ENCODE data around the gene HMHB1. TPM values are rescaled to one million over a fixed set of nuclear protein-coding genes. Genes with fewer than 3 reads are reported as not detected.

HMHB1 gene
- total and polyA plus RNA-seq, 7 donors: not detected

DNA sequence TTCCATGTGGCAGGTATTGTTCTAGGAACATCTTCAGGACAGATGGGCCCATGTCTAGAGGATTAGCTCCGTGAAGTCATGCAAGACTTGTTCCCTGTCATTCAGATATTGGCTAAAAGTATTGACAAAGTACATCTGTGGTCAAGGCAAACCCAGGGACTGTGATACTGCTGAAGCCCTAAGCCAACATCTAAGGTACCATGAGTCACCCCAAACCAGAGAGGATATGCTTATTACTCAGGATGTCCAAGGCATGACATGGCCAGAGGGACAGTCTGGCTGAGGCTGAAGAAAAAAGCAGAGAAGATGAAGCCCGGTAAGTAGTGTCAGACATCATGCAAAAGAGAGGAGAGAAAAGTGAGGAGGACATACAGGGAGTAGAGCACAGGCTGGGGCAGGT is 31.0 kb downstream of the HMHB1 start:
- no peaks in the 10 kb centered on the region for H3K9me3 ChIP-seq
- H3K27ac ChIP-seq: no peak overlapping the region
- intact Hi-C loops (cut with DNase I): no loop called here
- H3K4me3 ChIP-seq: no peak overlapping the region
- ATAC-seq (no peak), DNase-seq (no peak)
- 93 to 98% (median 96%) methylated on average over 2 of the region's 2 CpGs for WGBS, 3 donors
- H3K36me3 ChIP-seq (ENCODE audit: insufficient read depth in 1 of 2, low read depth in 1 of 2): no peaks in the 10 kb centered on the region
- TF ChIP-seq, protein P1, sequence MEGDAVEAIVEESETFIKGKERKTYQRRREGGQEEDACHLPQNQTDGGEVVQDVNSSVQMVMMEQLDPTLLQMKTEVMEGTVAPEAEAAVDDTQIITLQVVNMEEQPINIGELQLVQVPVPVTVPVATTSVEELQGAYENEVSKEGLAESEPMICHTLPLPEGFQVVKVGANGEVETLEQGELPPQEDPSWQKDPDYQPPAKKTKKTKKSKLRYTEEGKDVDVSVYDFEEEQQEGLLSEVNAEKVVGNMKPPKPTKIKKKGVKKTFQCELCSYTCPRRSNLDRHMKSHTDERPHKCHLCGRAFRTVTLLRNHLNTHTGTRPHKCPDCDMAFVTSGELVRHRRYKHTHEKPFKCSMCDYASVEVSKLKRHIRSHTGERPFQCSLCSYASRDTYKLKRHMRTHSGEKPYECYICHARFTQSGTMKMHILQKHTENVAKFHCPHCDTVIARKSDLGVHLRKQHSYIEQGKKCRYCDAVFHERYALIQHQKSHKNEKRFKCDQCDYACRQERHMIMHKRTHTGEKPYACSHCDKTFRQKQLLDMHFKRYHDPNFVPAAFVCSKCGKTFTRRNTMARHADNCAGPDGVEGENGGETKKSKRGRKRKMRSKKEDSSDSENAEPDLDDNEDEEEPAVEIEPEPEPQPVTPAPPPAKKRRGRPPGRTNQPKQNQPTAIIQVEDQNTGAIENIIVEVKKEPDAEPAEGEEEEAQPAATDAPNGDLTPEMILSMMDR (IDR thresholded peaks at IDR 0.05): no peak
- H3K27me3 ChIP-seq (ENCODE audit: insufficient read depth in 3 of 3, low read length in 2 of 3): peaks cover 0 to 3% (median 2%) of the 10 kb centered on the region in 3 donors
- no peaks in the 10 kb centered on the region for H3K4me1 ChIP-seq

DNA sequence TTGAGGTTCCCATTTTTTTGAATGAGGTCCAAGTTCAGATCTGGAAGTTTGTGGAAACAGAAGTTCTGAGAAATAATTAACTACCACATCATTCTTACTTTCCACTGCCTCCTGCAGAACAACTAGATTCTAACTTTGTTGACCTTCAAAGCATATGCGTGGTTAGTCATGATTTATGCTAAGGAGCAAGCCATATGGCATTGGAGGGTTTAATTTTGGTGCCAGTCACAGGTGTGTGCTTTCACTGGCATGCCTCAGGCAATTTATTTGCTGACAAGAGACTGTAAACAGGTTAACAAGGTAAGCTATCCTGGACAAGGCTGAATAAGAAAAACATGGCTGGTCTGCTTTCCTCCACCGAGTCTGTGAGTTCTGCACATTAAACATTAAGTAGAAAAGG is 31.5 kb downstream of the HMHB1 start:
- no peak for ATAC-seq
- WGBS, 3 donors: 80 to 88% (median 86%) methylated on average over 2 of the region's 2 CpGs
- TF ChIP-seq, protein P1 (IDR thresholded peaks at IDR 0.05): no peak

DNA sequence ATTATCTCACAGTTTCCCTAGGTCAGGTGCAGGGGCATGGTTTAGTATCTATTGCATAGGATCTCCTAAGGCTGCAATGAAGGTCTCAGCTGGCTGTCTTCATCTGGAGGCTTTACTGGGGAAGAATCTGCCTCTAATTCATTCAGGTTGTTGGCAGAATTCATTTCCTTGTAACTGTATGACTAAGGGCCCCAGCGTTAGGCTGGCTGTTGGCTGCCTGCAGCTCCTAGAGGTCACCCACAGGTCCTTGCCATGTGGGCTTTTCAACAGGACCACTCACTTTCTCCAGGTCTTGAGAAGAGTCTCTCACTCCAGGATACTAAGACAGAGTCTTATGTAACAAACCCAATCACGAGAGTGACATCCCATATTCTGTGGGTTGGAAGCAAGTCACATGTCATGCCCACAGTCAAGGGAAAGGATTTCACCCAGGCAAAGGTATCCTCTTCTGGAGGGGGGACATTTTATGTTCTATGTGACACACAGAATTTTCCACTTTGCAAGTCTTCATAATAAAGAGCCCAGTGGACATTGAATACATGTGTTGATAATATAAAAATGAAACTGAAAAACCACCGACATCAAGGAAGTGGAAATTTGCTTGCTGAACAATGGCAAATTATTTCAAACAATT is 38.2 kb downstream of the HMHB1 start:
- H3K27ac ChIP-seq: no peak overlapping the region
- no peaks in the 10 kb centered on the region for H3K36me3 ChIP-seq (ENCODE audit: insufficient read depth in 1 of 2, low read depth in 1 of 2)
- no peaks in the 10 kb centered on the region for H3K9me3 ChIP-seq
- no peaks in the 10 kb centered on the region for H3K4me1 ChIP-seq
- ATAC-seq: no peak
- TF ChIP-seq, protein P1 (IDR thresholded peaks at IDR 0.05): no peak
- no peak overlapping the region for H3K4me3 ChIP-seq
- intact Hi-C loops (cut with DNase I): no loop called here
- 44 to 58% (median 47%) methylated on average over 3 of the region's 3 CpGs for WGBS, 3 donors
- H3K27me3 ChIP-seq (ENCODE audit: insufficient read depth in 3 of 3, low read length in 2 of 3): no peaks in the 10 kb centered on the region
- no peak for DNase-seq

More for the DNA sequence above, 31.5 kb downstream of the HMHB1 start:
- Histone ChIP-seq H3K36me3 (ENCODE audit: insufficient read depth in 1 of 2, low read depth in 1 of 2) (no peaks in the 10 kb centered on the region), H3K27ac (no peak overlapping the region), H3K9me3 (no peaks in the 10 kb centered on the region), H3K4me3 (no peak overlapping the region), H3K27me3 (ENCODE audit: insufficient read depth in 3 of 3, low read length in 2 of 3) (peaks cover 0 to 3% (median 2%) of the 10 kb centered on the region in 3 donors), H3K4me1 (no peaks in the 10 kb centered on the region)
- DNase-seq: no peak
- intact Hi-C loops (cut with DNase I): no loop called here

DNA sequence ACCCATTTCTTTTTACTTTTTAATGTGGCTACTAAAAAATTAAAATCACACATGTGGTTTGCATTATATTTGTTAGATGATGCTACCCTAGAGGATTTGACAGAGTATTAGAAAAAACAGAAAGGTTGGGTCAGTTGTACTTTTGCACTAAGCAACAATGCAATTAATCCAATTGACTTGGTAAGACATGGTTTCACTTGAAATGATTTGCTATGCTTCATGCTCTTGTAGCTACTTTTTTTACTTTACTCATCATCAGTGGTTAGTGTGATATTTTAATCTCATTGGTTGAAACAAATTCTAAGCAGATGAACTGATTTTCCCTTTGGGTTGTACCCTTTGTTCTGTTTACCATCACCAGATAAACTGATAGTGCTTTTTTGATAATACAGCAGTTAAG is 39.4 kb downstream of the HMHB1 start:
- no peaks in the 10 kb centered on the region for H3K9me3 ChIP-seq
- no peak overlapping the region for H3K27ac ChIP-seq
- ATAC-seq: no peak
- DNase-seq: no peak
- TF ChIP-seq, protein P1 (IDR thresholded peaks at IDR 0.05): no peak
- H3K36me3 ChIP-seq (ENCODE audit: insufficient read depth in 1 of 2, low read depth in 1 of 2): no peaks in the 10 kb centered on the region
- intact Hi-C loops (cut with DNase I): no loop called here
- H3K4me3 ChIP-seq: no peak overlapping the region
- no peaks in the 10 kb centered on the region for H3K27me3 ChIP-seq (ENCODE audit: insufficient read depth in 3 of 3, low read length in 2 of 3)
- no peaks in the 10 kb centered on the region for H3K4me1 ChIP-seq

DNA sequence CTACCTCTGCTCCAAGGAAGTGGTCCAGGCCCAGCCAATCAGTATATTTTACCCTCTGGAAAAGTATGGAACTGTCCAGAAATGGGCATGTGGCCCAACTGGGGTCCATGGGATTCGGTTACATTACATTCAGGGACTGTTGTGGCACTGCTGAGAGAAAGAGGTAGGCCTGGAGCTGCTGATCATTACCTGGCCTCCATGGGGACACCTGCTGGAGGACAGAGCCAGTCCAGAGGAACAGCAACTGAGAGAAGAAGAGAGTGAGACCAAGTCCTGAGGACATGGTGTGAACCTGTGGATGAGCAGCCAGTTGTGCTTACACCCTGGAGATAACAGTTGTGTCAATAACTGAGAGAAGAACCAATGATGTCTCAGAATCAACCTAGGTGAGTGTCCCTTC is 48.2 kb downstream of the HMHB1 start:
- intact Hi-C loops (cut with DNase I): no loop called here
- TF ChIP-seq, protein P1 (IDR thresholded peaks at IDR 0.05): no peak
- Histone ChIP-seq H3K36me3 (ENCODE audit: insufficient read depth in 1 of 2, low read depth in 1 of 2) (no peaks in the 10 kb centered on the region), H3K27me3 (ENCODE audit: insufficient read depth in 3 of 3, low read length in 2 of 3) (no peaks in the 10 kb centered on the region), H3K9me3 (no peaks in the 10 kb centered on the region), H3K4me1 (peaks cover 12% of the 10 kb centered on the region), H3K27ac (no peak overlapping the region), H3K4me3 (no peak overlapping the region)
- DNase-seq (no peak), ATAC-seq (no peak)
- 85 to 96% (median 86%) methylated on average over 1 of the region's 1 CpG for WGBS, 3 donors

Data from psoas muscle (tissue), 8 donors.